HepG2 (cell line): ENCODE data around the gene TMEM114. TPM values are rescaled to one million over a fixed set of nuclear protein-coding genes. Genes with fewer than 3 reads are reported as not detected.

Source experiments
- BCL6 ChIP-seq: IDR thresholded peaks from 2 replicates; pipeline ENCODE4 v1.6.1; 2016; ENCODE audit warnings: missing genetic modification reagents, missing compliant biosample characterization
- GATAD2A ChIP-seq: IDR thresholded peaks from 2 replicates; pipeline ENCODE4 v1.6.1; 2016
- HCFC1 ChIP-seq: fragments of 150-350 bp; IDR thresholded peaks from 2 replicates; pipeline ENCODE4 v1.6.1; 2014; ENCODE audit warnings: low read depth, low read length
- HNRNPLL ChIP-seq: fragments of 200-400 bp; formaldehyde crosslinking; IDR thresholded peaks from 2 replicates; pipeline ENCODE4 v1.6.1; 2017; ENCODE audit warnings: mild to moderate bottlenecking, low read depth, low read length; ENCODE audit not compliant: poor library complexity, severe bottlenecking
- JUNB ChIP-seq: sonication (generic); formaldehyde crosslinking; IDR thresholded peaks from 2 replicates; pipeline ENCODE4 v1.8.0; 2022; ENCODE audit warnings: missing genetic modification reagents, mild to moderate bottlenecking, borderline replicate concordance
- POLR2G ChIP-seq: fragments of 200-400 bp; formaldehyde crosslinking; IDR thresholded peaks from 2 replicates; pipeline ENCODE4 v1.6.1; 2018; ENCODE audit warnings: mild to moderate bottlenecking, low read depth, low read length, moderate library complexity
- PRPF4 ChIP-seq: fragments of 200-400 bp; formaldehyde crosslinking; IDR thresholded peaks from 2 replicates; pipeline ENCODE4 v1.6.1; 2016; ENCODE audit warnings: low read length, low read depth; ENCODE audit not compliant: poor library complexity, severe bottlenecking
- RXRB ChIP-seq: IDR thresholded peaks from 2 replicates; pipeline ENCODE4 v1.6.1; 2016; ENCODE audit warnings: borderline replicate concordance, missing genetic modification reagents, missing compliant biosample characterization
- ZFX ChIP-seq: sonication (generic); formaldehyde crosslinking; IDR thresholded peaks from 2 replicates; pipeline ENCODE4 v1.4.0; 2020; ENCODE audit warnings: mild to moderate bottlenecking, low read depth, missing genetic modification reagents, moderate library complexity
- polyA plus RNA-seq, 8 experiments: library from polyadenylated mRNA; depleted of rRNA in 3 of 8; stranded (reverse) in 7 of 8; unstranded in 1 of 8; fragments of >200 nt; fragmentation: Illumina TruSeq in 4 of 8; extraction: Trizol in 4 of 8; gene quantifications; 2 replicates each; pipeline versions ENCODE4 v1.2.1 to v1.2.3, GENCODE V29; 2011 to 2016; ENCODE audit warnings: low read depth in 4 of 8, missing spikeins in 1 of 8, mixed read lengths in 1 of 8; ENCODE audit not compliant: insufficient read depth in 1 of 8
- total RNA-seq, 5 experiments: library from RNA; depleted of rRNA; stranded (reverse); fragments of >200 nt; fragmentation: Illumina TruSeq; extraction: Trizol; gene quantifications; 2 replicates each; pipeline ENCODE4 v1.2.3, GENCODE V29; 2016; ENCODE audit warnings: low read depth in 1 of 5
- TF ChIP-seq, protein P1 (sequence below): sonication (generic); formaldehyde crosslinking; IDR thresholded peaks from 2 replicates; pipeline ENCODE4 v1.5.1; 2020; ENCODE audit warnings: missing genetic modification reagents, mild to moderate bottlenecking, borderline replicate concordance
- TF ChIP-seq, protein P2 (sequence below): sonication (generic); formaldehyde crosslinking; IDR thresholded peaks from 2 replicates; pipeline ENCODE4 v1.4.0; 2020; ENCODE audit warnings: missing genetic modification reagents
- TF ChIP-seq, protein P3 (sequence below): sonication (generic); formaldehyde crosslinking; IDR thresholded peaks from 2 replicates; pipeline ENCODE4 v1.4.0; 2020; ENCODE audit warnings: missing genetic modification reagents
- TF ChIP-seq, protein P4 (sequence below): sonication (generic); formaldehyde crosslinking; IDR thresholded peaks from 2 replicates; pipeline ENCODE4 v1.5.1; 2020; ENCODE audit warnings: mild to moderate bottlenecking, missing genetic modification reagents, borderline replicate concordance
- TF ChIP-seq, protein P5 (sequence below): sonication (generic); formaldehyde crosslinking; IDR thresholded peaks from 2 replicates; pipeline ENCODE4 v1.5.1; 2020; ENCODE audit warnings: mild to moderate bottlenecking, missing genetic modification reagents, moderate library complexity

The TMEM114 gene
- total and polyA plus RNA-seq, 2 of the 13 experiments (the other 11 are each of a cell fraction or from before 2014, with no cell fraction given): not detected

DNA sequence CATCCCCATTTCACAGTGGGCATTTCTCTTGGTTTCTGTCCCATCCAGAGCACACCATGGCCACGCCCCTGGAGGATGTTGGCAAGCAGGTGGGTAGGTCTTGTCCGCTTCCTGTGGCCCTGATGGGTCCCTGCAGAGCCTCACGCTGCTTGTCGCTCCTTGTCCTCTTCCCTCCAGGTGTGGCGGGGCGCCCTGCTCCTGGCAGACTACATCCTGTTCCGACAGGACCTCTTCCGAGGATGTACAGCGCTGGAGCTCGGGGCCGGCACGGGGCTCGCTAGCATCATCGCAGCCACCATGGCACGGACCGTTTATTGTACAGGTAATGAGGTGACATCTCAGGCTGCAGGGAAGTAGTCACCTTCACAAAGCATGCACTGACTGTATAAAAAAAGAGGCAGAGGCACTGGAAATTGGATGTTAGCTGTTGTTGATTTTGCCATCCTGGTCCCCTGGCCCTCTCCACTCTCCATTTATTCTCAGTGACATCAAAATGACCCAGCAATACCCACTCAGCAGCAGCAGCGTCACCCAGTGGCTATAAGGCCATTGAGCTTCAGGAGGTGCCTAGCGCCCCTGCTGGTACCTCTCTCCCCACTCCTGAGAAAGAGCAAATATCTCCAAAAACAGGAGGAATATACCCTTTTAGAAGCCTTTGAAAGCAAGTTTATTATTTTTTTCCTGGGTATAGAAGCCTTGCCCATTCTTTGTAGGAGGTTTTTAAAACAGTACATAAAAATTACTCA lies 44.9 kb upstream of the TMEM114 start (continued):
- TF ChIP-seq, protein P1, sequence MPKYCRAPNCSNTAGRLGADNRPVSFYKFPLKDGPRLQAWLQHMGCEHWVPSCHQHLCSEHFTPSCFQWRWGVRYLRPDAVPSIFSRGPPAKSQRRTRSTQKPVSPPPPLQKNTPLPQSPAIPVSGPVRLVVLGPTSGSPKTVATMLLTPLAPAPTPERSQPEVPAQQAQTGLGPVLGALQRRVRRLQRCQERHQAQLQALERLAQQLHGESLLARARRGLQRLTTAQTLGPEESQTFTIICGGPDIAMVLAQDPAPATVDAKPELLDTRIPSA (CRISPR knock-in tag): 0 out of 2 replicates have a peak, but pooled peaks have one; percentile 14
- TF ChIP-seq BCL6: no peak
- no peak; the same call in 1 of the 2 replicates for TF ChIP-seq JUNB (CRISPR knock-in tag)
- no peak for TF ChIP-seq HCFC1
- no peak for TF ChIP-seq GATAD2A
- TF ChIP-seq, protein P2, sequence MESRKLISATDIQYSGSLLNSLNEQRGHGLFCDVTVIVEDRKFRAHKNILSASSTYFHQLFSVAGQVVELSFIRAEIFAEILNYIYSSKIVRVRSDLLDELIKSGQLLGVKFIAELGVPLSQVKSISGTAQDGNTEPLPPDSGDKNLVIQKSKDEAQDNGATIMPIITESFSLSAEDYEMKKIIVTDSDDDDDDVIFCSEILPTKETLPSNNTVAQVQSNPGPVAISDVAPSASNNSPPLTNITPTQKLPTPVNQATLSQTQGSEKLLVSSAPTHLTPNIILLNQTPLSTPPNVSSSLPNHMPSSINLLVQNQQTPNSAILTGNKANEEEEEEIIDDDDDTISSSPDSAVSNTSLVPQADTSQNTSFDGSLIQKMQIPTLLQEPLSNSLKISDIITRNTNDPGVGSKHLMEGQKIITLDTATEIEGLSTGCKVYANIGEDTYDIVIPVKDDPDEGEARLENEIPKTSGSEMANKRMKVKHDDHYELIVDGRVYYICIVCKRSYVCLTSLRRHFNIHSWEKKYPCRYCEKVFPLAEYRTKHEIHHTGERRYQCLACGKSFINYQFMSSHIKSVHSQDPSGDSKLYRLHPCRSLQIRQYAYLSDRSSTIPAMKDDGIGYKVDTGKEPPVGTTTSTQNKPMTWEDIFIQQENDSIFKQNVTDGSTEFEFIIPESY (CRISPR knock-in tag): peak; percentile 68
- no peak for TF ChIP-seq POLR2G
- TF ChIP-seq, protein P3, sequence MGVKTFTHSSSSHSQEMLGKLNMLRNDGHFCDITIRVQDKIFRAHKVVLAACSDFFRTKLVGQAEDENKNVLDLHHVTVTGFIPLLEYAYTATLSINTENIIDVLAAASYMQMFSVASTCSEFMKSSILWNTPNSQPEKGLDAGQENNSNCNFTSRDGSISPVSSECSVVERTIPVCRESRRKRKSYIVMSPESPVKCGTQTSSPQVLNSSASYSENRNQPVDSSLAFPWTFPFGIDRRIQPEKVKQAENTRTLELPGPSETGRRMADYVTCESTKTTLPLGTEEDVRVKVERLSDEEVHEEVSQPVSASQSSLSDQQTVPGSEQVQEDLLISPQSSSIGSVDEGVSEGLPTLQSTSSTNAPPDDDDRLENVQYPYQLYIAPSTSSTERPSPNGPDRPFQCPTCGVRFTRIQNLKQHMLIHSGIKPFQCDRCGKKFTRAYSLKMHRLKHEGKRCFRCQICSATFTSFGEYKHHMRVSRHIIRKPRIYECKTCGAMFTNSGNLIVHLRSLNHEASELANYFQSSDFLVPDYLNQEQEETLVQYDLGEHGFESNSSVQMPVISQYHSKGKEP (CRISPR knock-in tag): no peak
- TF ChIP-seq, protein P4, sequence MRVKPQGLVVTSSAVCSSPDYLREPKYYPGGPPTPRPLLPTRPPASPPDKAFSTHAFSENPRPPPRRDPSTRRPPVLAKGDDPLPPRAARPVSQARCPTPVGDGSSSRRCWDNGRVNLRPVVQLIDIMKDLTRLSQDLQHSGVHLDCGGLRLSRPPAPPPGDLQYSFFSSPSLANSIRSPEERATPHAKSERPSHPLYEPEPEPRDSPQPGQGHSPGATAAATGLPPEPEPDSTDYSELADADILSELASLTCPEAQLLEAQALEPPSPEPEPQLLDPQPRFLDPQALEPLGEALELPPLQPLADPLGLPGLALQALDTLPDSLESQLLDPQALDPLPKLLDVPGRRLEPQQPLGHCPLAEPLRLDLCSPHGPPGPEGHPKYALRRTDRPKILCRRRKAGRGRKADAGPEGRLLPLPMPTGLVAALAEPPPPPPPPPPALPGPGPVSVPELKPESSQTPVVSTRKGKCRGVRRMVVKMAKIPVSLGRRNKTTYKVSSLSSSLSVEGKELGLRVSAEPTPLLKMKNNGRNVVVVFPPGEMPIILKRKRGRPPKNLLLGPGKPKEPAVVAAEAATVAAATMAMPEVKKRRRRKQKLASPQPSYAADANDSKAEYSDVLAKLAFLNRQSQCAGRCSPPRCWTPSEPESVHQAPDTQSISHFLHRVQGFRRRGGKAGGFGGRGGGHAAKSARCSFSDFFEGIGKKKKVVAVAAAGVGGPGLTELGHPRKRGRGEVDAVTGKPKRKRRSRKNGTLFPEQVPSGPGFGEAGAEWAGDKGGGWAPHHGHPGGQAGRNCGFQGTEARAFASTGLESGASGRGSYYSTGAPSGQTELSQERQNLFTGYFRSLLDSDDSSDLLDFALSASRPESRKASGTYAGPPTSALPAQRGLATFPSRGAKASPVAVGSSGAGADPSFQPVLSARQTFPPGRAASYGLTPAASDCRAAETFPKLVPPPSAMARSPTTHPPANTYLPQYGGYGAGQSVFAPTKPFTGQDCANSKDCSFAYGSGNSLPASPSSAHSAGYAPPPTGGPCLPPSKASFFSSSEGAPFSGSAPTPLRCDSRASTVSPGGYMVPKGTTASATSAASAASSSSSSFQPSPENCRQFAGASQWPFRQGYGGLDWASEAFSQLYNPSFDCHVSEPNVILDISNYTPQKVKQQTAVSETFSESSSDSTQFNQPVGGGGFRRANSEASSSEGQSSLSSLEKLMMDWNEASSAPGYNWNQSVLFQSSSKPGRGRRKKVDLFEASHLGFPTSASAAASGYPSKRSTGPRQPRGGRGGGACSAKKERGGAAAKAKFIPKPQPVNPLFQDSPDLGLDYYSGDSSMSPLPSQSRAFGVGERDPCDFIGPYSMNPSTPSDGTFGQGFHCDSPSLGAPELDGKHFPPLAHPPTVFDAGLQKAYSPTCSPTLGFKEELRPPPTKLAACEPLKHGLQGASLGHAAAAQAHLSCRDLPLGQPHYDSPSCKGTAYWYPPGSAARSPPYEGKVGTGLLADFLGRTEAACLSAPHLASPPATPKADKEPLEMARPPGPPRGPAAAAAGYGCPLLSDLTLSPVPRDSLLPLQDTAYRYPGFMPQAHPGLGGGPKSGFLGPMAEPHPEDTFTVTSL (CRISPR knock-in tag): no peak
- no peak for TF ChIP-seq ZFX (CRISPR knock-in tag)
- TF ChIP-seq, protein P5, sequence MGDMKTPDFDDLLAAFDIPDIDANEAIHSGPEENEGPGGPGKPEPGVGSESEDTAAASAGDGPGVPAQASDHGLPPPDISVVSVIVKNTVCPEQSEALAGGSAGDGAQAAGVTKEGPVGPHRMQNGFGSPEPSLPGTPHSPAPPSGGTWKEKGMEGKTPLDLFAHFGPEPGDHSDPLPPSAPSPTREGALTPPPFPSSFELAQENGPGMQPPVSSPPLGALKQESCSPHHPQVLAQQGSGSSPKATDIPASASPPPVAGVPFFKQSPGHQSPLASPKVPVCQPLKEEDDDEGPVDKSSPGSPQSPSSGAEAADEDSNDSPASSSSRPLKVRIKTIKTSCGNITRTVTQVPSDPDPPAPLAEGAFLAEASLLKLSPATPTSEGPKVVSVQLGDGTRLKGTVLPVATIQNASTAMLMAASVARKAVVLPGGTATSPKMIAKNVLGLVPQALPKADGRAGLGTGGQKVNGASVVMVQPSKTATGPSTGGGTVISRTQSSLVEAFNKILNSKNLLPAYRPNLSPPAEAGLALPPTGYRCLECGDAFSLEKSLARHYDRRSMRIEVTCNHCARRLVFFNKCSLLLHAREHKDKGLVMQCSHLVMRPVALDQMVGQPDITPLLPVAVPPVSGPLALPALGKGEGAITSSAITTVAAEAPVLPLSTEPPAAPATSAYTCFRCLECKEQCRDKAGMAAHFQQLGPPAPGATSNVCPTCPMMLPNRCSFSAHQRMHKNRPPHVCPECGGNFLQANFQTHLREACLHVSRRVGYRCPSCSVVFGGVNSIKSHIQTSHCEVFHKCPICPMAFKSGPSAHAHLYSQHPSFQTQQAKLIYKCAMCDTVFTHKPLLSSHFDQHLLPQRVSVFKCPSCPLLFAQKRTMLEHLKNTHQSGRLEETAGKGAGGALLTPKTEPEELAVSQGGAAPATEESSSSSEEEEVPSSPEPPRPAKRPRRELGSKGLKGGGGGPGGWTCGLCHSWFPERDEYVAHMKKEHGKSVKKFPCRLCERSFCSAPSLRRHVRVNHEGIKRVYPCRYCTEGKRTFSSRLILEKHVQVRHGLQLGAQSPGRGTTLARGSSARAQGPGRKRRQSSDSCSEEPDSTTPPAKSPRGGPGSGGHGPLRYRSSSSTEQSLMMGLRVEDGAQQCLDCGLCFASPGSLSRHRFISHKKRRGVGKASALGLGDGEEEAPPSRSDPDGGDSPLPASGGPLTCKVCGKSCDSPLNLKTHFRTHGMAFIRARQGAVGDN: peak; percentile 52
- TF ChIP-seq HNRNPLL: no peak
- TF ChIP-seq PRPF4: peak; percentile 18
- no peak for TF ChIP-seq RXRB (CRISPR knock-in tag)
